HepG2 (cell line): ENCODE measurements around the gene KCNQ1OT1. TPM values are rescaled to one million over a fixed set of nuclear protein-coding genes. Genes with fewer than 3 reads are reported as not detected.

Experiments used
- ATAC-seq: fragments of 200-7000 bp; cut with Tn5 transposase; 3 replicates; pipeline ENCODE4 v1.9.1; 2020; ENCODE audit warnings: mild to moderate bottlenecking, moderate library complexity
- BruUV-seq: library from RNA; stranded (reverse); fragments of 400-500 nt; replicated peaks from 2 replicates; lab custom pipeline; 2021; lab: Mats Ljungman, UMichigan
- CTCF ChIA-PET: fragments of 300-600 bp; formaldehyde crosslinking; extraction: SDS; loops from one replicate; lab custom pipeline; 2021; ENCODE audit warnings: low total read pairs, inconsistent platforms, low intra/inter-chr PET ratio; lab: Yijun Ruan, JAX
- POLR2A ChIA-PET: fragments of 350-600 bp; sonication (Branson Sonifier 250); formaldehyde crosslinking; loops from one replicate; lab custom pipeline; 2020; ENCODE audit warnings: antibody characterized with exemption, inconsistent platforms; lab: Yijun Ruan, JAX
- DNase-seq: peaks from one replicate; pipeline ENCODE4 v3.0.0-alpha.2; 2015; ENCODE audit warnings: low spot score
- FAIRE-seq: peaks from 3 replicates; lab custom pipeline; 2011; peaks lifted over from hg19 to GRCh38; lab: Jason Lieb, UNC
- H2AFZ ChIP-seq: one replicate; pipeline ENCODE4 v1.6.1; 2011; ENCODE audit warnings: low read length, inconsistent platforms
- H3K27ac ChIP-seq: fragments of 300-600 bp; 3 replicates; pipeline ENCODE4 v1.8.0; 2011; ENCODE audit warnings: mixed run types, mild to moderate bottlenecking, mixed read lengths, low read length, inconsistent platforms; ENCODE audit not compliant: insufficient read depth; ENCODE audit errors: extremely low read length
- H3K27me3 ChIP-seq, 2 experiments: fragments of 200-600 bp in 1 of 2; 2 replicates in 1 of 2; 3 replicates in 1 of 2; pipeline versions ENCODE4 v1.6.0 to v1.8.0; 2011; ENCODE audit warnings: low read length in 2 of 2, mild to moderate bottlenecking in 2 of 2, moderate library complexity in 2 of 2, inconsistent platforms in 1 of 2; ENCODE audit not compliant: insufficient read depth in 2 of 2, control insufficient read depth in 1 of 2
- H3K36me3 ChIP-seq, 2 experiments: fragments of 200-600 bp in 1 of 2; replicated peaks in 1 of 2; 2 replicates in 1 of 2; 3 replicates in 1 of 2; pipeline versions ENCODE4 v1.5.1 to v1.8.0; 2011; ENCODE audit warnings: low read length in 2 of 2, inconsistent platforms in 1 of 2; ENCODE audit not compliant: insufficient read depth in 2 of 2, control insufficient read depth in 1 of 2
- H3K4me1 ChIP-seq: 2 replicates; pipeline ENCODE4 v1.5.1; 2012; ENCODE audit warnings: low read length, inconsistent platforms; ENCODE audit not compliant: insufficient read depth
- H3K4me2 ChIP-seq: 2 replicates; pipeline ENCODE4 v1.6.0; 2011; ENCODE audit warnings: low read depth, low read length, inconsistent platforms
- H3K4me3 ChIP-seq, 3 experiments: fragments of 200-600 bp in 1 of 3; sonication (generic), shearing (Covaris generic) in 1 of 3; replicated peaks in 1 of 3; 2 replicates each; pipeline ENCODE4 v1.5.1; 2011 to 2016; ENCODE audit warnings: low read length in 3 of 3, inconsistent platforms in 2 of 3, low read depth in 2 of 3, mild to moderate bottlenecking in 2 of 3, control low read depth in 1 of 3, mixed read lengths in 1 of 3; ENCODE audit not compliant: insufficient read depth in 1 of 3
- H3K79me2 ChIP-seq: one replicate; pipeline ENCODE4 v1.6.1; 2011; ENCODE audit warnings: low read length, inconsistent platforms; ENCODE audit not compliant: insufficient read depth
- H3K9ac ChIP-seq: 2 replicates; pipeline ENCODE4 v1.6.0; 2011; ENCODE audit warnings: mild to moderate bottlenecking, low read depth, low read length, inconsistent platforms; ENCODE audit not compliant: insufficient read depth
- H3K9me3 ChIP-seq: 2 replicates; pipeline ENCODE4 v1.5.1; 2012; ENCODE audit warnings: mild to moderate bottlenecking, low read length
- H4K20me1 ChIP-seq: 2 replicates; pipeline ENCODE4 v1.6.0; 2011; ENCODE audit warnings: inconsistent platforms, mild to moderate bottlenecking, low read length, moderate library complexity; ENCODE audit not compliant: insufficient read depth
- CHD4 ChIP-seq: fragments of 200-600 bp; sonication (generic); IDR thresholded peaks from 2 replicates; pipeline ENCODE4 v1.7.0; 2017; ENCODE audit warnings: mild to moderate bottlenecking, low read length, borderline replicate concordance
- ISL2 ChIP-seq: sonication (generic); formaldehyde crosslinking; IDR thresholded peaks from 2 replicates; pipeline ENCODE4 v1.5.0; 2020; ENCODE audit warnings: missing genetic modification reagents
- KAT8 ChIP-seq: IDR thresholded peaks from 2 replicates; pipeline ENCODE4 v1.6.1; 2016; ENCODE audit warnings: missing genetic modification reagents, missing compliant biosample characterization
- MAF1 ChIP-seq: sonication (generic); formaldehyde crosslinking; IDR thresholded peaks from 2 replicates; pipeline ENCODE4 v1.5.0; 2020; ENCODE audit warnings: missing genetic modification reagents, borderline replicate concordance
- PAF1 ChIP-seq: IDR thresholded peaks from 2 replicates; pipeline ENCODE4 v1.6.1; 2016; ENCODE audit warnings: missing genetic modification reagents, missing compliant biosample characterization
- PTBP1 ChIP-seq: fragments of 200-400 bp; formaldehyde crosslinking; IDR thresholded peaks from 2 replicates; pipeline ENCODE4 v1.6.1; 2018; ENCODE audit warnings: low read length, low read depth; ENCODE audit not compliant: poor library complexity, severe bottlenecking
- RAD51 ChIP-seq: fragments of 450-650 bp; IDR thresholded peaks from 2 replicates; pipeline ENCODE4 v1.6.1; 2016; ENCODE audit warnings: borderline replicate concordance
- REXO4 ChIP-seq: sonication (generic); formaldehyde crosslinking; IDR thresholded peaks from 2 replicates; pipeline ENCODE4 v1.8.0; 2022; ENCODE audit warnings: missing genetic modification reagents, mild to moderate bottlenecking, borderline replicate concordance
- ZNF350 ChIP-seq: sonication (generic); formaldehyde crosslinking; IDR thresholded peaks from 2 replicates; pipeline ENCODE4 v1.4.0; 2020; ENCODE audit warnings: mild to moderate bottlenecking, low read depth, missing genetic modification reagents, borderline replicate concordance
- ZNF569 ChIP-seq: sonication (generic); formaldehyde crosslinking; IDR thresholded peaks from 2 replicates; pipeline ENCODE4 v1.5.0; 2020; ENCODE audit warnings: mild to moderate bottlenecking, missing genetic modification reagents, moderate library complexity, borderline replicate concordance
- ZNF619 ChIP-seq: sonication (generic); formaldehyde crosslinking; IDR thresholded peaks from 2 replicates; pipeline ENCODE4 v1.4.0; 2020; ENCODE audit warnings: mild to moderate bottlenecking, missing genetic modification reagents
- ZSCAN21 ChIP-seq: sonication (generic); formaldehyde crosslinking; IDR thresholded peaks from 2 replicates; pipeline ENCODE4 v1.8.0; 2022; ENCODE audit warnings: mild to moderate bottlenecking, missing genetic modification reagents, moderate library complexity, borderline replicate concordance
- WGBS: methylation state at CpG from one replicate; pipeline ENCODE4 v1.1.6; 2017; ENCODE audit warnings: low lambda C conversion rate; 5-methylcytosine and 5-hydroxymethylcytosine counted together
- in situ Hi-C: cut with HindIII; loops from 2 replicates; pipeline ENCODE4 v1.10.0; 2017; ENCODE audit warnings: low pct_unique_long_range_greater_than_20kb; ENCODE audit not compliant: extremely low pct_ligation_motif_present
- intact Hi-C: fragments of 100-400 bp; cut with micrococcal nuclease; formaldehyde crosslinking; loops from one replicate; pipeline ENCODE4 v1.10.0; 2022; ENCODE audit not compliant: unreplicated experiment
- polyA plus RNA-seq, 8 experiments: library from polyadenylated mRNA; depleted of rRNA in 3 of 8; stranded (reverse) in 7 of 8; unstranded in 1 of 8; fragments of >200 nt; fragmentation: Illumina TruSeq in 4 of 8; extraction: Trizol in 4 of 8; gene quantifications; 2 replicates each; pipeline versions ENCODE4 v1.2.1 to v1.2.3, GENCODE V29; 2011 to 2016; ENCODE audit warnings: low read depth in 4 of 8, missing spikeins in 1 of 8, mixed read lengths in 1 of 8; ENCODE audit not compliant: insufficient read depth in 1 of 8
- total RNA-seq, 5 experiments: library from RNA; depleted of rRNA; stranded (reverse); fragments of >200 nt; fragmentation: Illumina TruSeq; extraction: Trizol; gene quantifications; 2 replicates each; pipeline ENCODE4 v1.2.3, GENCODE V29; 2016; ENCODE audit warnings: low read depth in 1 of 5
- TF ChIP-seq, protein P1 (sequence below): IDR thresholded peaks from 2 replicates; pipeline ENCODE4 v1.6.1; 2016; ENCODE audit warnings: low read depth, control low read depth
- TF ChIP-seq, protein P2 (sequence below): conservative IDR thresholded peaks from 2 replicates; pipeline ENCODE4 v1.6.1; 2018; ENCODE audit warnings: missing genetic modification reagents

Gene KCNQ1OT1
- total and polyA plus RNA-seq, 2 of the 13 experiments (the other 11 are each of a cell fraction or from before 2014, with no cell fraction given): 1.3 to 18.9 TPM

DNA sequence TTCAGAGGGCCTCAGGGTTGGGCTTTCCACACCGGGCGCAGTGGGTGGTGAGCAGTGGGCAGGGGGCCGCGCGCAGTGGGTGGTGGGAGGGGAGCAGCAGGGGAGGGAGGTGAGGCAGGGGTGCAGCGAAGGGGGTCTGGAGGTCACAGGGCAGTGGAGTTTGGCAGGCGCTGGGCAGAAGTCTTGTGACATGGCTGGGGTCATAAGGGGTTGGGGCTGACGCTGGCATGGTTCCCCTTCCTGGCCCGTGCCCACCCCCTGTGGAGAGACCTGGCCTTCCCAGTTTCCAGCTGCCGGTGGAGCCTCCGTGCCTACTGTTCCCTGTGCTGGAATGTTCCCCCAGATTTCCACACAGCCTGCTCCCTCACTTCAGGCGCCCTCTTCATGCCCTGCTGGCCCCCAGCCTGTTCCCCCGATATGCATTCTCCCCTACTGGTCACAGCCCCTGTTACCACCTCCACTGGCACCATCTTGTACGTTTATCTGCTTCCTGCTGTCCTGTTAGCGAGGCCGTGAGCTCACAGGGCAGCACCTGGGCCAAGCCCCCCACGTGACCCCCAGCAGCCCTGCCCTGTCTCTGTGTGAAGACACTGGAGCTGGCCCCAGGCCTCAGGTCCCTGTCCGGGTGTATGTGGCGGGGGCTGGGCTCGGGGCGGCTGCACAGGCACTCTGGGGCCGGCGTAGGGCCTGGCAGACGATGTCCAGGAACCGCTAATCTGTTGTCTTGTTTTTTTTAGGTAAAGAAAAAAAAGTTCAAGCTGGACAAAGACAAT lies 111.6 kb downstream of the KCNQ1OT1 start:
- Histone ChIP-seq H3K9me3 (no peaks in the 10 kb centered on the region), H2AFZ (no peak overlapping the region), H3K4me3 (no peak overlapping the region), H3K4me2 (no peak overlapping the region), H3K9ac (no peak overlapping the region), H3K27me3 (peaks cover 25 to 90% of the 10 kb centered on the region in 2 experiments), H3K79me2 (no peaks in the 10 kb centered on the region), H4K20me1 (peaks cover 6% of the 10 kb centered on the region; the same call in 1 of the 2 replicates), H3K4me1 (no peaks in the 10 kb centered on the region), H3K36me3 (no peaks in the 10 kb centered on the region), H3K27ac (no peak overlapping the region)
- ATAC-seq (no peak), FAIRE-seq (no peak), DNase-seq (no peak)
- TF ChIP-seq PAF1: no peak
- no peak for TF ChIP-seq REXO4 (CRISPR knock-in tag)
- no peak for TF ChIP-seq ZNF569
- no peak for TF ChIP-seq CHD4
- TF ChIP-seq ZSCAN21 (CRISPR knock-in tag): no peak
- TF ChIP-seq ZNF350 (CRISPR knock-in tag): no peak
- no peak for TF ChIP-seq MAF1 (CRISPR knock-in tag)
- TF ChIP-seq, protein P1, sequence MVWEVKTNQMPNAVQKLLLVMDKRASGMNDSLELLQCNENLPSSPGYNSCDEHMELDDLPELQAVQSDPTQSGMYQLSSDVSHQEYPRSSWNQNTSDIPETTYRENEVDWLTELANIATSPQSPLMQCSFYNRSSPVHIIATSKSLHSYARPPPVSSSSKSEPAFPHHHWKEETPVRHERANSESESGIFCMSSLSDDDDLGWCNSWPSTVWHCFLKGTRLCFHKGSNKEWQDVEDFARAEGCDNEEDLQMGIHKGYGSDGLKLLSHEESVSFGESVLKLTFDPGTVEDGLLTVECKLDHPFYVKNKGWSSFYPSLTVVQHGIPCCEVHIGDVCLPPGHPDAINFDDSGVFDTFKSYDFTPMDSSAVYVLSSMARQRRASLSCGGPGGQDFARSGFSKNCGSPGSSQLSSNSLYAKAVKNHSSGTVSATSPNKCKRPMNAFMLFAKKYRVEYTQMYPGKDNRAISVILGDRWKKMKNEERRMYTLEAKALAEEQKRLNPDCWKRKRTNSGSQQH (CRISPR knock-in tag): no peak
- TF ChIP-seq PTBP1: no peak
- TF ChIP-seq KAT8 (CRISPR knock-in tag): no peak
- no peak for TF ChIP-seq ZNF619 (CRISPR knock-in tag)
- TF ChIP-seq ISL2 (CRISPR knock-in tag): no peak
- TF ChIP-seq, protein P2, sequence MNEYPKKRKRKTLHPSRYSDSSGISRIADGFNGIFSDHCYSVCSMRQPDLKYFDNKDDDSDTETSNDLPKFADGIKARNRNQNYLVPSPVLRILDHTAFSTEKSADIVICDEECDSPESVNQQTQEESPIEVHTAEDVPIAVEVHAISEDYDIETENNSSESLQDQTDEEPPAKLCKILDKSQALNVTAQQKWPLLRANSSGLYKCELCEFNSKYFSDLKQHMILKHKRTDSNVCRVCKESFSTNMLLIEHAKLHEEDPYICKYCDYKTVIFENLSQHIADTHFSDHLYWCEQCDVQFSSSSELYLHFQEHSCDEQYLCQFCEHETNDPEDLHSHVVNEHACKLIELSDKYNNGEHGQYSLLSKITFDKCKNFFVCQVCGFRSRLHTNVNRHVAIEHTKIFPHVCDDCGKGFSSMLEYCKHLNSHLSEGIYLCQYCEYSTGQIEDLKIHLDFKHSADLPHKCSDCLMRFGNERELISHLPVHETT (CRISPR knock-in tag): no peak
- TF ChIP-seq RAD51: no peak
- POLR2A ChIA-PET: no interaction called here
- intact Hi-C loops: no loop called here
- no TSS peak for BruUV-seq
- in situ Hi-C loops: no loop called here
- WGBS: 34% methylated on average over 22 of the region's 25 CpGs
- CTCF ChIA-PET: no interaction called here
